HG03103 (cell line): Measurements from ENCODE around the gene NOTCH1.

ENCODE experiments used
- ATAC-seq: cut with Tn5 transposase; IDR thresholded peaks from one replicate; pipeline ENCODE4 v1.9.1; 2021; ENCODE audit warnings: low read depth; ENCODE audit not compliant: unreplicated experiment

The NOTCH1 gene

GRCh38 chr9:136445799-136446198 lies 100.0 kb downstream of the NOTCH1 start:
- ATAC-seq, result no peak
